Liver (tissue), 3 donors: ENCODE measurements around the gene GCNT2.

ENCODE experiments used
- ATF3 ChIP-seq: IDR thresholded peaks from 2 replicates; pipeline ENCODE4 v1.6.1; 2016; ENCODE audit warnings: antibody characterized with exemption
- CTCF ChIP-seq: fragments of 150-350 bp; IDR thresholded peaks from 2 replicates; pipeline ENCODE4 v1.5.1; 2017; ENCODE audit warnings: improper control_type of control experiment, low read depth, low read length; ENCODE audit not compliant: missing input control
- EGR1 ChIP-seq, 2 donors: IDR thresholded peaks; 2 replicates each; pipeline ENCODE4 v1.6.1; 2016 to 2018; ENCODE audit warnings: antibody characterized with exemption in 2 of 2, low read depth in 2 of 2
- FOXA2 ChIP-seq: IDR thresholded peaks from 2 replicates; pipeline ENCODE4 v1.6.1; 2016; ENCODE audit warnings: antibody characterized with exemption
- GABPA ChIP-seq, 2 donors: IDR thresholded peaks in 1 of 2; conservative IDR thresholded peaks in 1 of 2; 2 replicates each; pipeline ENCODE4 v1.6.1; 2016; ENCODE audit warnings: antibody characterized with exemption in 2 of 2, mild to moderate bottlenecking in 1 of 2, moderate library complexity in 1 of 2
- JUND ChIP-seq, 2 donors: IDR thresholded peaks; 2 replicates each; pipeline ENCODE4 v1.6.1; 2016; ENCODE audit warnings: antibody characterized with exemption in 2 of 2
- MAX ChIP-seq: IDR thresholded peaks from 2 replicates; pipeline ENCODE4 v1.6.1; 2016; ENCODE audit warnings: antibody characterized with exemption
- RAD21 ChIP-seq, 2 donors: IDR thresholded peaks; 2 replicates each; pipeline ENCODE4 v1.6.1; 2016; ENCODE audit warnings: antibody characterized with exemption in 2 of 2, mild to moderate bottlenecking in 2 of 2
- REST ChIP-seq: IDR thresholded peaks from 2 replicates; pipeline ENCODE4 v1.6.1; 2016; ENCODE audit warnings: antibody characterized with exemption, mild to moderate bottlenecking
- RXRA ChIP-seq, 2 donors: IDR thresholded peaks; 2 replicates each; pipeline ENCODE4 v1.6.1; 2017 to 2018; ENCODE audit warnings: antibody characterized with exemption in 2 of 2, mild to moderate bottlenecking in 1 of 2
- SP1 ChIP-seq: IDR thresholded peaks from 2 replicates; pipeline ENCODE4 v1.6.1; 2018; ENCODE audit warnings: antibody characterized with exemption, mild to moderate bottlenecking
- TAF1 ChIP-seq: conservative IDR thresholded peaks from 2 replicates; pipeline ENCODE4 v1.6.1; 2016; ENCODE audit warnings: antibody characterized with exemption, mild to moderate bottlenecking
- YY1 ChIP-seq: IDR thresholded peaks from 2 replicates; pipeline ENCODE4 v1.6.1; 2016; ENCODE audit warnings: antibody characterized with exemption, mild to moderate bottlenecking
- ZBTB33 ChIP-seq: IDR thresholded peaks from 2 replicates; pipeline ENCODE4 v1.6.1; 2016; ENCODE audit warnings: antibody characterized with exemption
- donor health status: healthy.
- donor health status: healthy.

GRCh38 chr6:10624836-10625235 is 103.7 kb downstream of the GCNT2 start:
- TF ChIP-seq TAF1 (no peak), CTCF (no peak), ATF3 (no peak), REST (no peak), YY1 (no peak), MAX (no peak), SP1 (no peak), JUND (IDR thresholded peaks at IDR 0.05) (no peak), EGR1 (IDR thresholded peaks at IDR 0.05; ENCODE audit: low read depth in 2 of 2) (no peak), RAD21 (IDR thresholded peaks at IDR 0.05) (no peak), ZBTB33 (no peak), RXRA (IDR thresholded peaks at IDR 0.05) (no peak), GABPA (IDR thresholded peaks at IDR 0.05 in 1 of 2, conservative IDR thresholded peaks at IDR 0.05 in 1 of 2) (no peak), FOXA2 (no peak)
